WTC11 (cell line): ENCODE measurements around the gene INPPL1.
"Not testable (repeated sequence)": the region's sequence is repeated elsewhere in the genome, so short reads cannot be mapped to it uniquely, and the experiment has no call there.

Experiments
- NFE2L1 ChIP-seq: sonication (generic); formaldehyde crosslinking; IDR thresholded peaks from 2 replicates; pipeline ENCODE4 v1.8.1; 2023; ENCODE audit warnings: missing genetic modification reagents
- TF ChIP-seq, protein P1 (sequence below): sonication (generic); formaldehyde crosslinking; IDR thresholded peaks from 2 replicates; pipeline ENCODE4 v1.8.1; 2022; ENCODE audit warnings: mild to moderate bottlenecking, missing genetic modification reagents, moderate library complexity, borderline replicate concordance

DNA sequence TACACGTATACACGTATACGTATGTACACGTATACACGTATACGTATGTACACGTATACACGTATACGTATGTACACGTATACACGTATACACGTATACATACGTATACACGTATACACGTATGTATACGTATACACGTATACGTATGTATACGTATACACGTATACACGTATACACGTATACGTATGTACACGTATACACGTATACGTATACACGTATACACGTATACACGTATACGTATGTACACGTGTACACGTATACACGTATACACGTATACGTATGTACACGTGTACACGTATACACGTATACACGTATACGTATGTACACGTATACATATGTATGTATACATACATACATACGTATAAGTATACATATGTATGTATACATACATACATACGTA is 23.1 kb upstream of the INPPL1 start:
- TF ChIP-seq NFE2L1: not testable (repeated sequence)
- TF ChIP-seq, protein P1, sequence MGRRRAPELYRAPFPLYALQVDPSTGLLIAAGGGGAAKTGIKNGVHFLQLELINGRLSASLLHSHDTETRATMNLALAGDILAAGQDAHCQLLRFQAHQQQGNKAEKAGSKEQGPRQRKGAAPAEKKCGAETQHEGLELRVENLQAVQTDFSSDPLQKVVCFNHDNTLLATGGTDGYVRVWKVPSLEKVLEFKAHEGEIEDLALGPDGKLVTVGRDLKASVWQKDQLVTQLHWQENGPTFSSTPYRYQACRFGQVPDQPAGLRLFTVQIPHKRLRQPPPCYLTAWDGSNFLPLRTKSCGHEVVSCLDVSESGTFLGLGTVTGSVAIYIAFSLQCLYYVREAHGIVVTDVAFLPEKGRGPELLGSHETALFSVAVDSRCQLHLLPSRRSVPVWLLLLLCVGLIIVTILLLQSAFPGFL (CRISPR knock-in tag): not testable (repeated sequence)
